BE2C (cell line): ENCODE results near the gene OLFML2A.

Experiments used
- DNase-seq: peaks from one replicate; pipeline ENCODE4 v3.0.0-alpha.2; 2020
- H3K27me3 ChIP-seq: fragments of 250-450 bp; sonication (Bioruptor Pico); 2 replicates; pipeline ENCODE4 v1.5.1; 2020; ENCODE audit warnings: mild to moderate bottlenecking
- H3K36me3 ChIP-seq: fragments of 250-450 bp; sonication (Bioruptor Pico); 2 replicates; pipeline ENCODE4 v1.5.1; 2020; ENCODE audit warnings: mild to moderate bottlenecking
- H3K4me1 ChIP-seq: fragments of 250-450 bp; sonication (Bioruptor Pico); 2 replicates; pipeline ENCODE4 v1.5.1; 2020
- H3K4me3 ChIP-seq: 2 replicates; pipeline ENCODE4 v1.5.1; 2011; ENCODE audit warnings: low read depth, low read length
- H3K9me3 ChIP-seq: fragments of 250-450 bp; sonication (Bioruptor Pico); 2 replicates; pipeline ENCODE4 v1.5.1; 2020
- TF ChIP-seq, protein P1 (sequence below): IDR thresholded peaks from 2 replicates; pipeline ENCODE4 v1.5.1; 2012; ENCODE audit warnings: mild to moderate bottlenecking, low read depth, low read length

The OLFML2A gene

DNA sequence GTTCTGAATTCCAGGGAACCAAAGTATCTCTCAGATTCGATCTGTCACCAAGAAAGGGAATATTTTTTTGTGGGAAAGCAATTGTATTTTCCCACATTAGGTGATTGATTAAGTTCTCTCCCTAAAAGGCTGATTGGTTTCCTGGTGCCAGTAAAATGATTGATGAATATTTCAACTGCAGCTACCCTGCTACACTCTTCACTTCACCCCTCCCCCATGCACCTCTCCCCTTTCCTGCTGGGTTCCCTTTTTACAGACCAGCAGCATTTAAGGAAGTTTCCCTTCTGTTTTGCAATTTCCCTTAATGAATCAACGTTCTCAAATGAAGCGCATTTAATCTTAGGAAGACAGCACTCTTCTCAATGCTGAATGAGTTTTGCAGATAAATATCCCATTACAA, 18.9 kb upstream of the OLFML2A start:
- TF ChIP-seq, protein P1, sequence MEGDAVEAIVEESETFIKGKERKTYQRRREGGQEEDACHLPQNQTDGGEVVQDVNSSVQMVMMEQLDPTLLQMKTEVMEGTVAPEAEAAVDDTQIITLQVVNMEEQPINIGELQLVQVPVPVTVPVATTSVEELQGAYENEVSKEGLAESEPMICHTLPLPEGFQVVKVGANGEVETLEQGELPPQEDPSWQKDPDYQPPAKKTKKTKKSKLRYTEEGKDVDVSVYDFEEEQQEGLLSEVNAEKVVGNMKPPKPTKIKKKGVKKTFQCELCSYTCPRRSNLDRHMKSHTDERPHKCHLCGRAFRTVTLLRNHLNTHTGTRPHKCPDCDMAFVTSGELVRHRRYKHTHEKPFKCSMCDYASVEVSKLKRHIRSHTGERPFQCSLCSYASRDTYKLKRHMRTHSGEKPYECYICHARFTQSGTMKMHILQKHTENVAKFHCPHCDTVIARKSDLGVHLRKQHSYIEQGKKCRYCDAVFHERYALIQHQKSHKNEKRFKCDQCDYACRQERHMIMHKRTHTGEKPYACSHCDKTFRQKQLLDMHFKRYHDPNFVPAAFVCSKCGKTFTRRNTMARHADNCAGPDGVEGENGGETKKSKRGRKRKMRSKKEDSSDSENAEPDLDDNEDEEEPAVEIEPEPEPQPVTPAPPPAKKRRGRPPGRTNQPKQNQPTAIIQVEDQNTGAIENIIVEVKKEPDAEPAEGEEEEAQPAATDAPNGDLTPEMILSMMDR: no peak
- no peaks in the 10 kb centered on the region for H3K9me3 ChIP-seq
- H3K36me3 ChIP-seq: no peaks in the 10 kb centered on the region
- no peaks in the 10 kb centered on the region for H3K4me1 ChIP-seq
- peaks cover 80% of the 10 kb centered on the region for H3K27me3 ChIP-seq
- H3K4me3 ChIP-seq: no peak overlapping the region
- no peak for DNase-seq

- Histone ChIP-seq H3K4me3 (no peak overlapping the region), H3K4me1 (no peaks in the 10 kb centered on the region), H3K27me3 (peaks cover 86% of the 10 kb centered on the region), H3K9me3 (no peaks in the 10 kb centered on the region), H3K36me3 (no peaks in the 10 kb centered on the region)
- DNase-seq: no peak
- TF ChIP-seq, protein P1: no peak
These were observed 18.2 kb upstream of the OLFML2A start for GRCh38 chr9:124758691-124759090.

DNA sequence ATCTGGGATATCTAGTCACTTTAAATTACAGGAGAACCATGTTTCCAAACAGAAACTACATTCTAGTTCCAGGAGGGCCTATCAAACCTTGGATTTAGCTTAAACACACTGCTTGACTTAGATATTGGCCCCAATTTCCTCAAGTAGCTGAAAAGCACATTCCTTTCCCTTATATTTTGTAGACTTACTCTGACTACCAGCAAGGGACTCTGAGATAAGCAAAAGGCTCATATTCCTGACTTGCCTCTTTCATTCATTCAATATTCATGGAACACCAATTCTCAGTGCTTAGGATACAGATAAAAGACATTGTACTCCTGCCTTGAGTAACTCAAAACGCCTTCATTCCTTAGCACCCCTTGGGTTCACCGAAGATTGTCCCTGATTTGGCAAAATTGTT, 17.6 kb upstream of the OLFML2A start:
- TF ChIP-seq, protein P1: no peak
- no peak for DNase-seq
- Histone ChIP-seq H3K27me3 (peaks cover 92% of the 10 kb centered on the region), H3K4me1 (no peaks in the 10 kb centered on the region), H3K4me3 (no peak overlapping the region), H3K36me3 (no peaks in the 10 kb centered on the region), H3K9me3 (no peaks in the 10 kb centered on the region)

DNA sequence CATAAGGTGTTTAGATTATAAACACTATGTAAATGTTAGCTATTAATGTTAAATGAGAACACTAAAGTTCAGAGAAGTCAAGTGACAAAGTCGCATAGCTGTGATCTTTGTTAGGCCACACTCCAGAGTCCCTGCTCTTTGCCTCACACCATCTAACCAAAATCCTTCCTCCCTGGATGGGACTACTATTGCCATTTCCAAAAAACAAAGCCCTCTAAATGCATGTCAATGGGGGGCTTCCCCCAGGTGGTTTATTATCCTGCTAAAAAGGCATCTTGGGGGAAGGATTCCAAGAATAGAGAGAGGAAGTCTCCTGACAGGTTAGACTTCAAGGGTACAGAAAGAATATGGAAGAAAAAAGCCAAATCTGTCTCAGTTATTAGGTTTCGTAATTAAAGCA, 16.2 kb upstream of the OLFML2A start:
- Histone ChIP-seq H3K4me1 (no peaks in the 10 kb centered on the region), H3K27me3 (peaks cover 92% of the 10 kb centered on the region), H3K36me3 (no peaks in the 10 kb centered on the region), H3K4me3 (no peak overlapping the region), H3K9me3 (no peaks in the 10 kb centered on the region)
- TF ChIP-seq, protein P1: no peak
- DNase-seq: no peak

DNA sequence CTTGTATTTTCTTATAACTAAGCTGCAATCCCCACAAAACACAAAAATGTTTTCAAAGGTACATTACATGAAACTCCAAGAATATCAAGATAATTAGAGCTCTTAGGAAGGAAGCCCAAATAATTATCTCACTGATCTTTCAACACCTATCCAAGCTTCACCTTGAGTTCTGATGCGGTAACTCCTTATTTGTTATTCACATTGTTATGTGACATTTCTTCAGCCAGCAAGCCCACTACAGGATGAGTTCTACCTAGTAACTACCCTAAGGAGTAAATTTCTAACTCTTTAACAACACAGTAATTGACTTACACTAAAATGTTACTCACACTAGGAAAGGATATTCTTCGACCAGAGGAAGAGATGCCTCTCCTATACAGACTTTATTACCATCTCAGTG, 15.7 kb upstream of the OLFML2A start:
- H3K4me1 ChIP-seq: no peaks in the 10 kb centered on the region
- no peaks in the 10 kb centered on the region for H3K9me3 ChIP-seq
- H3K27me3 ChIP-seq: peaks cover 92% of the 10 kb centered on the region

DNA sequence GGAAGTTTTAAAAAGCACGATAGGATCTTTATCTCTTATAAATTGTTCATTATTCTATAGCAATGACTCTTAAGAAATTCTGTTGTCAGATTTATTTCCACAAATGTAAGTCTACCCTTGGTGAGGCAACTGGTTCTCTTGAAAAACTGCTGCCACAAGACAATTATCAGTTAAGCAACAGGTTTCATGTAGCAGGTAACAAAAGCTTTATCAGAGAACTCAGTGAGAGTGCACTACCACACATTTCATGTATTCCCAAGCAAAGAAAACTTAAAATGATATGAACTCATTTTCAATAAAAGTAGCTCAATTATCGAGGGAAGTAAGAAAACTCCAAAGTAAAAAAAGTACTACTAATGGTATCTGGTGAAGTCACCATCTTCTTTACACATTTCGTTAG, 15.2 kb upstream of the OLFML2A start:
- TF ChIP-seq, protein P1: no peak
- no peak for DNase-seq
- H3K27me3 ChIP-seq: peaks cover 92% of the 10 kb centered on the region
- H3K9me3 ChIP-seq: no peaks in the 10 kb centered on the region
- H3K4me3 ChIP-seq: no peak overlapping the region
- no peaks in the 10 kb centered on the region for H3K4me1 ChIP-seq
- no peaks in the 10 kb centered on the region for H3K36me3 ChIP-seq

More for the DNA sequence above, 15.7 kb upstream of the OLFML2A start:
- TF ChIP-seq, protein P1: no peak
- no peak for DNase-seq
- no peak overlapping the region for H3K4me3 ChIP-seq
- no peaks in the 10 kb centered on the region for H3K36me3 ChIP-seq
